Measurements from ENCODE around the gene THPO. TPM values are rescaled to one million over a fixed set of nuclear protein-coding genes. Genes with fewer than 3 reads are reported as not detected.

The THPO gene
- total and polyA plus RNA-seq, 8 donors = 0.38 to 1.8 (median 0.93) TPM; not detected in 5

DNA sequence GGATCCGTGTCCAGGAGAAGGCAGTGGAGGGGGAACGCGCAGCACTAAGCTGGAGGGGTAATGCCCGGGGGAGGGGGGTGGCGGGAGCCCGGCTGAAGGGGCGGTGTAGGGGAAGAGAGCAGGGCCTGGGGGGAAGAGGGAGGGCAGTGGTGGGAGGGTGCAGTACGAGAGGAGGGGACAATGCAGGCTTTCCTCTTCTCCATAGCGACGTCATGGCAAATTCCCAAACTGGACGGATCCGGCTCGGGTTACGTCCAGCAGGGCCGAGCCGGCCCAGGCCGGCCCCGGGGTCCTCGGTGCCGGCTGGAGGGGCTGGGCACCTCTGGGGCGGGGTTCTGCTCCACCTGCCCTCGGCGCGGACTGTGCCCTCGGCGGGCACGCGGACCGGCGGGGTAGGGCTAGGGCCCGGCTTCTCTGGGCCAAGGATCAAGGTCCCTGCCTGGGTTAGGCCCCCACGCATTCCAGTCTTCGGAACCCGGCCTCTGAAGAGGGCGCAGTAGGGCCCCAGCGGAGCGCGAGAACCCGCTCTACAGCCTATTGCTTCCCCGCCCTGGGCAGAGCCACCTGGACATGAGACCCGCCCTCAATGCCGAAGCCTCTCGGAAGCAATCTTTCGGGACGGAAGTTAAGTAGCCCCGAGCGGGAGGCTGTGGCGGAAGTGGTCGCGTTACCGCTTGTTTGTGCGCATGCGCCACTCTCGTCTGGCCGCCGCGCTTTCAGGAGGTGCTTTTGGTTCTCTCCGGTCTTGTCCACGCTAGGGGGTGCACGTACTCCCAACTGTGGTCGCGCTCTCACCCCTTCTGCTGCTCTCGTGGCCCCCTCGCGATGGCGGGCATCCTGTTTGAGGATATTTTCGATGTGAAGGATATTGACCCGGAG is 15.1 kb downstream of the THPO start:
- peak overlapping the region; percentile 97 to 100 (median 99) for H3K27ac ChIP-seq
- peaks cover 22 to 65% (median 43%) of the 10 kb centered on the region in 4 donors for H3K4me1 ChIP-seq
- TF ChIP-seq, protein P1, sequence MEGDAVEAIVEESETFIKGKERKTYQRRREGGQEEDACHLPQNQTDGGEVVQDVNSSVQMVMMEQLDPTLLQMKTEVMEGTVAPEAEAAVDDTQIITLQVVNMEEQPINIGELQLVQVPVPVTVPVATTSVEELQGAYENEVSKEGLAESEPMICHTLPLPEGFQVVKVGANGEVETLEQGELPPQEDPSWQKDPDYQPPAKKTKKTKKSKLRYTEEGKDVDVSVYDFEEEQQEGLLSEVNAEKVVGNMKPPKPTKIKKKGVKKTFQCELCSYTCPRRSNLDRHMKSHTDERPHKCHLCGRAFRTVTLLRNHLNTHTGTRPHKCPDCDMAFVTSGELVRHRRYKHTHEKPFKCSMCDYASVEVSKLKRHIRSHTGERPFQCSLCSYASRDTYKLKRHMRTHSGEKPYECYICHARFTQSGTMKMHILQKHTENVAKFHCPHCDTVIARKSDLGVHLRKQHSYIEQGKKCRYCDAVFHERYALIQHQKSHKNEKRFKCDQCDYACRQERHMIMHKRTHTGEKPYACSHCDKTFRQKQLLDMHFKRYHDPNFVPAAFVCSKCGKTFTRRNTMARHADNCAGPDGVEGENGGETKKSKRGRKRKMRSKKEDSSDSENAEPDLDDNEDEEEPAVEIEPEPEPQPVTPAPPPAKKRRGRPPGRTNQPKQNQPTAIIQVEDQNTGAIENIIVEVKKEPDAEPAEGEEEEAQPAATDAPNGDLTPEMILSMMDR (IDR thresholded peaks at IDR 0.05) = peak in 4 of 7 experiments; percentile 31 to 57 (median 44)
- TF ChIP-seq POLR2AphosphoS5 (IDR thresholded peaks at IDR 0.05) = peak; percentile 84 to 95 (median 90)
- TF ChIP-seq EP300 (IDR thresholded peaks at IDR 0.05) = no peak
- TF ChIP-seq POLR2A (IDR thresholded peaks at IDR 0.05) = peak in 1 of 4 donors; percentile 49
- H3K9me3 ChIP-seq = no peaks in the 10 kb centered on the region
- H3K36me3 ChIP-seq = peaks cover 11 to 36% (median 31%) of the 10 kb centered on the region in 4 donors
- WGBS, 5 donors = 0 to 1% (median 0%) methylated on average over 34 to 68 of the region's 68 CpGs
- H3K4me3 ChIP-seq = peak overlapping the region; percentile 83 to 95 (median 86)
- DNase-seq = peak; percentile 98 to 99
- no peaks in the 10 kb centered on the region for H3K27me3 ChIP-seq
- intact Hi-C loops (cut with DNase I; ENCODE audit: low total_unique reads) = no loop called here

DNA sequence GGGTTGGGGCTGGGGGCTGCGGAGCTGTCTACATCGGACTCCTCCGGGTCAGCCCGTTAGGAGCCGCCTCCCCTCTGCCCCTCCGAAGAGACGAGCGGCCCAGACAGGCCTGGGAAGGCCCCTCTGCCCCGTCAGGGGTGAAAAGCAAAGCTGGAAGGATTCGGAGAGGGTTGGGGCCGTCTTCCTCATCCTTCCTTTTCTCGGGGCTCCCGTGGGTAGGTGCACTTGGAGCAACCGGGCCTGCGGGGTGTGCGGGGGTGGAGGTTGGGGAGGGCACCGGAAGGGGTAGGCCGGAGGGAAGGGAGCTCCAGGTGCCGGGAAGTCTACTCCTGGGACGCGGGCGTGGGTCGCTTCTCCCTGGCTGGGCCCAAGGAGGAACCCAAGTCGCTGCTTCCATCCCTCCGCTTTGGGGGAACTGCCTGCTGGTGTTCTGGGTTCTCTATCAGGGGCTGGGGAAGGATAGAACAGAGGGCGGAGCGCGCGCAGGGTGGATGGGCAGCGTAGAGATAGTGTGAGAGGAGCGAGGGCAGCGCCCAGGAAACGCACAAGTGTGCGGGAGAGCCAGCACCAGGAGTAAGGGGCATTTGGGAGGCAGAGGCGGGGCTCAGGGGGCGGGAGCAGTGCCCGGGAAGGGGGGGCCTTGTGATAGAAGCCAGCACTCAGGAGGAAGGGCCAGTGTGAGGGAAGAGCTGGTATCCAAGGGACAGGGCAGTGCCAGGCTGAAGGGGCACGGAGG is 15.9 kb downstream of the THPO start:
- peaks cover 22 to 61% (median 43%) of the 10 kb centered on the region in 4 donors for H3K4me1 ChIP-seq
- H3K36me3 ChIP-seq = peaks cover 6 to 35% (median 31%) of the 10 kb centered on the region in 4 donors
- peak overlapping the region; percentile 83 to 95 (median 86) for H3K4me3 ChIP-seq
- intact Hi-C loops (cut with DNase I; ENCODE audit: low total_unique reads) = no loop called here
- TF ChIP-seq, protein P1 (IDR thresholded peaks at IDR 0.05) = no peak
- TF ChIP-seq POLR2A (IDR thresholded peaks at IDR 0.05) (no peak), EP300 (IDR thresholded peaks at IDR 0.05) (no peak), POLR2AphosphoS5 (IDR thresholded peaks at IDR 0.05) (peak in 2 of 3 donors; percentile 8 to 31)
- WGBS, 5 donors = 0% methylated on average over 36 to 38 of the region's 38 CpGs
- H3K9me3 ChIP-seq = no peaks in the 10 kb centered on the region
- no peaks in the 10 kb centered on the region for H3K27me3 ChIP-seq
- DNase-seq = peak in 1 of 2 donors; percentile 66
- peak overlapping the region; percentile 97 to 100 (median 99) for H3K27ac ChIP-seq

DNA sequence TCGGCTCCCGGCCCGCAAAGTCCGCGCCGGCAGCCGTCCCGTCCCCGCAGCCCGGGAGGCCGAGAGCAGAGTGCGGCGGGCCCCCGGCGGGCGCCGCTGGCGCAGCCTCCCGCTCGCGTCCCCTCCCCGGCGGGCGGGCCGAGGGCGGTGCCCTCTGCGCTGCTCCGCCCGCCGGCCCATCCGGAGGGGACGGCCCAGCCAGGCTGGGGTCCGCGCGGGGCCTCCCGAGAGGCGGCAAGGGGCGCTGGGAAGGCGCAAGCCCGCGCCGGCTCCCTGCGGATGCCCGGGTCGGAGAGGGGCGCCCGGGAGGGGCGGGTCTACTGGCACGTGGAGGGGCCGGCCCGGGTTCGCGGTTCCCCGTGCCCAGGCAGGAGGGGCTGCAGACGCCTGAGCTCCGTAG is 16.5 kb downstream of the THPO start, which contains the start of the genes CLCN2 and POLR2H:
CLCN2 (minus strand) TSS at position 74 of the 400 bp plus-strand sequence. CDS start 126 bp downstream, outside the sequence.
POLR2H (plus strand) TSS at position 179 of the 400 bp plus-strand sequence. CDS start 1,783 bp downstream, outside the sequence.
- peaks cover 22 to 56% (median 39%) of the 10 kb centered on the region in 4 donors for H3K4me1 ChIP-seq
- peaks cover 6 to 33% (median 30%) of the 10 kb centered on the region in 4 donors for H3K36me3 ChIP-seq
- peak within 1 kb of the TSS; percentile 83 to 95 (median 86) for H3K4me3 ChIP-seq
- no peaks in the 10 kb centered on the region for H3K27me3 ChIP-seq
- WGBS, 5 donors = 0 to 1% (median 1%) methylated on average over 2 to 56 of the region's 56 CpGs; no CpG with 5 or more reads in 1 of the 5 donors
- H3K9me3 ChIP-seq = no peaks in the 10 kb centered on the region
- DNase-seq = peak; percentile 50 to 93
- no peak for TF ChIP-seq POLR2A (IDR thresholded peaks at IDR 0.05)
- no peak for TF ChIP-seq EP300 (IDR thresholded peaks at IDR 0.05)
- TF ChIP-seq POLR2AphosphoS5 (IDR thresholded peaks at IDR 0.05) = peak in 1 of 3 donors; percentile 52
- TF ChIP-seq, protein P1 (IDR thresholded peaks at IDR 0.05) = peak in 1 of 7 experiments; percentile 6
- intact Hi-C loops (cut with DNase I; ENCODE audit: low total_unique reads) = no loop called here
- H3K27ac ChIP-seq = peak within 1 kb of the TSS; percentile 97 to 100 (median 99)

Measured in stomach (tissue), 9 donors.